HUDEP-2 (cell line): ENCODE measurements around the gene ADGRV1.
"Not testable (repeated sequence)": the region's sequence is repeated elsewhere in the genome, so short reads cannot be mapped to it uniquely, and the experiment has no call there.

Source experiments
- DNase-seq, 76 experiments: peaks; one replicate each; lab custom pipeline; 2025; ENCODE audit not compliant: unreplicated experiment in 76 of 76; lab: John Stamatoyannopoulos, UW

ADGRV1 gene

DNA sequence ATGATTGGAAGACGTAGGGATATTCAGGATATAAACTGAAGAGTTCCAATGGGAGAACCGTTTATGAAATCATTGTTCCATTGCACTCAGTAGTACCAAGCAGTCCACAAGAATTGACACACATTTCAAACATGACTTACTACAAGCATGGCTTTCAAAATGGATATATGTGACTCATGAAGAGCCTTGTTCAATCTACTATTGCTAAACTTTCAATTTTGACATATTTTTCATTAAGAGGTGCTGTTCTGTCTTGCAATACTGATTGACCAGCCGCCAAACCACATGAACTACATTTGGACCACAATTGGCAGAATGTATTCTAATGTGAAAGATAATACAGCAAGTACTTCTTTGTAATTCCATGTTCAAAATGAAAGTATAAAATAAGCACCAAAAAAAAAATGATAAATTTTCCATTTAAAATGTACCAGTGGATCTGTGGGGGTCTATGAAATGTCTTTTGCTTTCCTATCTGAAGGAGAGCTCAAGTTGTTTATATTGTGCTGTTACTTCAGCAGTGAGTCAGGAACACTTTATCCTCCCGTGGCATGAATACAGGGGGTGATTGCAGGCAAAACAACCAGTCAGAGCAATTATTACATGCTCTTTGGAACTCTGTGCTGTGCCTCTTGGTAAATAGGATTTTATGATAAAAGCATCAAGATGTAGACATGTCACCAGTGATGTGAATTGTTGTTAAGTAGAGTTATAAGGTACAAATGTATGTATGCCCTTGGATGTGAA is 458.5 kb downstream of the ADGRV1 start:
- no peak for DNase-seq

DNA sequence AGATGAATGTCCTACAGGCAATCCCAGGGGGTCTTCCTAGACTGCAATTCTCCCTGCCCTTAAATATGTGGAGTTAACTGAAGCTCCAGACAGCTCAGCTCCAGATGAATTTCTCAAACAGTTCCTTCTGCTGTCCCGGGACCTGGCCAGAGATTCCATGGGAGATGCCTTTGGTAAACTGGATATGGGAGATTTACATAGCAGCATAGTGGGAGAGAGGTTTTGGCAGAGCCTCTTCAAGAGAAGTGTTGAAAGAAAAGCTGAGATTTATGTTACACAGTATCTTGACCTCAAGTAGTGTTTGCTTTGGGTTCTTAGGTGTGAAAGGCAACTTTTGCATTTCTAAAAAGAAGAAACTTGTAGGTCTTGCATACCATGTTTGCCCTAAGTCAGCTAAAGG is 459.6 kb downstream of the ADGRV1 start:
- DNase-seq, result no peak

DNA sequence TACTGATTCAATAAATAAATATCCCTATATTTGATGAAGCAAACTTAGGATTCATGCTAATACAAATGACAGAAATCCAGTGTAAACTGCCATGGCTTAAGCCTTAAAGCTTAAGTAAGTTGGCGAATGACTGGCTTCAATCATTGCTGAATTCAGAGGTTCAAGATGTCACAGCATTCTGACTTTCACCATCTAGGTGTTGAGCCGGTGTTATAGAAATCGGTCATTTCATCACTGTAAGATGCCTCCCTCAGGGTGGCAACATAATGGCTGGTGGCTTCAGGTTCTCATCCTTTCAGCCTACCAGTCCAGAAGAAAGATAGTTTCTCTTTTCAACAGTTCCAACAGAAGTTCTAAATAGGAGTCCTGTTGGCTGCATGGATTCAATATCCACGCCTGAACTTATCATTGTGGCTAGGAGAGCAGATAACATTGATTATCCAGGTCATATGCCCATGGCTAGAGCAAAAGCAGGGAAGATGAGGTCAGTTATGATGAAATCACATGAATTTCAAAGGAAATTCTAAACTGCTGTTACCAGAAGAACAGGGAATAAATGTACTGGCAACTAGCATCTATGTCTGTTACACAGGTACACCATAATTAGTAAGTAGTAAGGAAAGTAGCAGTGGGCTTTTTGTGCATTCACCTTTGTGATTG is 460.2 kb downstream of the ADGRV1 start:
- DNase-seq, result no peak

DNA sequence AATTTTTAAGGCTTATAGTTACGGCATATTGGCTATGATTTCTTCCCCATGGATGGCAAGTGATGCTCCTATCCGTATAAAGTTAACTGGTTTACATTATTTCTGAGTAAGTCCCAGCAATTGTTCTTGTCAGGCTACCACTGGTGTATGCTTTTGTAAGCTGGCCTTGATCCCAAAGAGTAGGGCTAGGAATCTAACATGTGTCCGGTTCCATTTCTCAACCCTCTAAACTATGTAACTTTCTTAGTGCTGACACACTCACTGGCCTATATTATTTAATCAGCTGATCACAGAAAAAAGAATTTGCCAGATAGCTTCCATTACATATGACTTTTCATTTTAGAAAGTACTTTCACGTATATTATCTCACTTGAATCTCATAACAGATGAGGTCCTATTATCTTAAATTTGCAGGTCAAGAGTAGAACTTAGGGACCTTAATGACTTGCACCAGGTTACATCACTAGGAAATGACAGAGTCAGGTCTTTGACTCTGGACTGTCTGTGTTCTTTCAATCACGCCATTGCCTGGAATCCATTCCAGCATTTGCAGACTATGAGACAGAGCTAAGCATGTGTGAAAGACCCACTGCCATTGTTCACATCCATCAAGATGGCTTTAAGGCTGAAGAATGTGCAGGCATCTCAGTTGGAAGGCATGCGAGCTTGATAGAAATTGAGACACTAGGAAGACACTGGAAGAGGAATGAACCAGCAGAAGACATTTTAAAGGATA is 461.6 kb downstream of the ADGRV1 start:
- no peak for DNase-seq

DNA sequence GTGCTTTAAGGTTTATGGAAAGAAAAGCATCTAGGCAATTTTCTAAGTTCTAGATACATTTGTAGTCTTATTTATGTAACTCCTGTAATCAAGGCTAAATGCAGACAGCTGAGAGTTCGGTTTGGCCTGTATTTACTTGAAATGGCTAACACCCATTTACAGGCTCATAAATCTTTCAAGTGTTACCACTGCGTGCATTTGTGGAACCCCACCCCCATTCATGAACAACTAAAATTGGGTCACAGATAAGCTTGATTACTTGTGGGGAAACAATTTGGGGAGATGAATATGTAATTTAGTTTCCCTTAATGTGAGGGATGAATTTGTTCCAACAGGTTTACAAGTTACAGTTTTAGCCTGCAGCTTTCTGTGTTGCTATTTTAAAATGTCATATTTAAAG is 463.9 kb downstream of the ADGRV1 start:
- DNase-seq, result no peak

DNA sequence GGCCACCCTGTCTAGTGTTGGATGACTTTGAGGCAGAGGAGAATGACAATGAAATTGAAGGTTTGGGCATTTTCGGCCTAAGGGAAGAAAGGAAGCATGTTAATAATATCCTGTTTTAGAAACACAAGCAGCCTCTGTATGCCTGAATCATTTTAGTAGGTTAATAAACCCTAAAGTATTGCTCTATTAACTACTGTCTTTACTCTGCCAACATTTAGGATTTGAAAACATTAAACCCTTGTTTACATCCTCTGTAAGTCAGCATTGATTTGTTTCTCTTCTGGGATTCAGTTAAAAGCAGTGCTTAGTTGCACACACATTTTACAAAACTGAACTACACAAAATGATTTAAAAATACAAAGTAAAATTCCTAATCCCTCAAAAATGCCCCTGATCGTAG is 465.6 kb downstream of the ADGRV1 start:
- DNase-seq, result no peak

DNA sequence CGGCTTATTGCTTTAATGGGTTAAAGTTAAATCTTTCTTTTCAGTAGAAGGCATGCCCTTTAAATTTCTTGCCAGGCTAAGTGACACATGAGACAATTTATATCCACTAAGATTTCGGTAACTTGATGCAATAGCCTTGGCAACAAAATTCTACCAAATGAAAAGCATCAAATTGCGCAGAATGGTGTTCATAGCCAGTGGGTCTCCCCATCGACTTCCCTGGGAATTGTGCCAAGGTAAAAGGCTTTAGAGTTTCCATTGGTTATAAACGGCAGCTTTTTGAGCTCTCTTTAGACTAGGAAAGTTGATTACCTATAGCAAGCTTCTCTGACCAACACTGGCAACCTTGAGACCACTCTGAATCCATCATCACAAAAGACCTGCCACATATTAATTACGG is 466.1 kb downstream of the ADGRV1 start:
- no peak for DNase-seq

DNA sequence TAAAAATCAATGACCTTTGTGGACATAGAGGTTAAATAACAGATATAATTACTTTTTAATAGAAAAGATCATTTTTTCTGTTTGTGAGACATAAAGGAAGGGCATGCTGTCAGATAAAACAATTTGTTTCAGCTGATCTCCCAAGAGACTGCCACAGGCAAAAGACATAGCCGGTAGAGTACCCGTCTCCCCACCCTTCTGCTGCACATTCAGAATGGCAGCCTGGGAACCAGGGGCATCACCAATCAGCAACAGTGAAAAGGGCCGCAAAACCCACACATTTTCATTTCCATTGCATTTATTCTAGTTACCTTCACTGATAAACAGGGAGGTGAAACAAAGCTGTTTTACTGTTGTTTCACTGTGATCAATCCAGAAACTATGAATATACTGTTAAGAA is 466.9 kb downstream of the ADGRV1 start:
- no peak for DNase-seq

DNA sequence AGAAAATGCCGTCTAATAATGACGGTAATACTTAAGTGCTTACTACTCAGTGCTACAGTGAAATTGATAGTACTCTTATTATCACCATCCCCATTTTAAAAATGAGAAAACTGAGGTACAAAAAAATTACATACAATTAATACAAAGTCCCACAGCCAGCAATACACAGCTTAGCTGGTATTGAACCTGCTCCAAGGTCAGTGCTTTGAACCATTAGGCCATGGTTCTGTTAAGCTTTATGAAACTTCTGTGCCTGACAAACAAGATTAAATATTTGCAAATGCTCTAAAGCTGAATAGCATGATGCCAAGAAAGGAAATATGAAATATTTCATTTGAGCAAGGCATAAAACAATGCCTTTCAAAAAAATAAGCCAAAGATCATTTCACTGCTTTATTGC is 467.4 kb downstream of the ADGRV1 start:
- no peak for DNase-seq

DNA sequence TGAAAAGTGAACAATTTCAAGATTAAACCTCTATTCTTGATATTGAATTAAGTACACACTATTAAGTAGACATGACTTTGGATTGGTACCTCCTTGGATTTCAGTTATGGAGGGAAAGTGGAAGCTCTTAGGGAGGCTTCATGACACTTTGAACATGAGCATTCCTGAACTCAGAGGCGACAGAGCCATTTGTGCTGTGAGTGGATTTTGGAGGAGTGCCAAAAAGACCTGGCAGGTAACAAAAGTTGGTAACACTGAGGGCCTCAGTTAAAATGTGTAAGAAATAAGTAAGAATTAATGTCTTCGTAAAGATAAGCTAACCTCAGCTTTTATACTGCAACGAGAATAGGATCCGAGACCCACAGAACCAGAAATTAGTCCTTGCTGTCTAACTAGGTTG is 467.9 kb downstream of the ADGRV1 start:
- no peak for DNase-seq

DNA sequence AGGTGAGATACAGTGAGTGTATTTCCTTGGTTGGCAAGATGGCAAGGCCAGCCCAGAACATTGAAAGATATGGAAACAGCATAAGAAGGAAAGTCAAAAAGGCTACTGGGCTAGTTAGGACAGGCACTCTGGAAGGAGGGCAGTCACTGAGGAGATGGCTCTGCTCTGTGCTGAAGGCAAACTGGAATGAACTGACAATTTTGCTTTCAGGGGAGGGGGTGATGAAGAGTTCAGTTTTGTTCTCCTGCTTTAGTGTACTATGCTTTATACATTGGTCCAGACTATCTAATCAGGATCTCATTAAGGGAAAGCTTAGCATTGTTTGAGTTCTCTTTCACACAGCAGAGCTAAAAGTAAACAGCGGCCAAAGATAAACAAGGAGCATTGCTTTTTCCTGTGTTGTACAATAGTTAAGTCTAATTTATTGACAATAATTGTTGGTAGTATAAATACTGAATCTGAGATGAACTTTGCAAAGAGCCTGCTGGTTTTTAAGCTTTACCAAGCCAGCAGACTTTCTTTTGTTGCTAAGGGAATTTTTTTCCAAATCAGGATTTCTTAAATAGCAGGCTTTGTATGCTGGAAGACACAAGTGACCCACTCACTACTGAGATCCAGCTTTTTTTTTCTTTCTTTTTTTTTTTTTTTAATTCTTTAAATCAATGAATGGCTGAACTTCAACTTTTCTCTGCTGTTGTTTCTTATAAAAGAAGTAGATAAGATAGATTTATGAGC is 469.0 kb downstream of the ADGRV1 start:
- DNase-seq, result no peak

DNA sequence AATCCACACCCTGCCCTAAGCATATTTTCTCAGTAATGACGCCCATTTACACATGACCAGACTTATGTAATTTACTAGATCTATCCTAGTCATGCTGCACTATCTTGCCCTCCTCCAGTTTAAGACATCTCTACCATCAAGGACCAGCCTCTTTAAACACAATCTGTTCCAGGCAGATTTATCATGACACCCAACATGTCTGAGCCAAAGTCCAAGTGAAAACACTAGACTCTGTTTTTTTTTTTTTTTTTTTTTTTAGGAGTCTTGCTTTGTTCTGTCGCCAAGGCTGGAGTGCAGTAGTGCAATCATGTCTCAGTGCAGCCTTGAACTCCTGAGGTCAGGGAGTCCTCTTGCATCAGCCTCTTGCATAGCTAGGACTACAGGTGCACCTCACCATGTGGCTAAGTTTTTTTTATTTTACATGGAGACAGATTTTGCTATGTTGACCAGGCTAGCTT is 469.9 kb downstream of the ADGRV1 start:
- no peak for DNase-seq

DNA sequence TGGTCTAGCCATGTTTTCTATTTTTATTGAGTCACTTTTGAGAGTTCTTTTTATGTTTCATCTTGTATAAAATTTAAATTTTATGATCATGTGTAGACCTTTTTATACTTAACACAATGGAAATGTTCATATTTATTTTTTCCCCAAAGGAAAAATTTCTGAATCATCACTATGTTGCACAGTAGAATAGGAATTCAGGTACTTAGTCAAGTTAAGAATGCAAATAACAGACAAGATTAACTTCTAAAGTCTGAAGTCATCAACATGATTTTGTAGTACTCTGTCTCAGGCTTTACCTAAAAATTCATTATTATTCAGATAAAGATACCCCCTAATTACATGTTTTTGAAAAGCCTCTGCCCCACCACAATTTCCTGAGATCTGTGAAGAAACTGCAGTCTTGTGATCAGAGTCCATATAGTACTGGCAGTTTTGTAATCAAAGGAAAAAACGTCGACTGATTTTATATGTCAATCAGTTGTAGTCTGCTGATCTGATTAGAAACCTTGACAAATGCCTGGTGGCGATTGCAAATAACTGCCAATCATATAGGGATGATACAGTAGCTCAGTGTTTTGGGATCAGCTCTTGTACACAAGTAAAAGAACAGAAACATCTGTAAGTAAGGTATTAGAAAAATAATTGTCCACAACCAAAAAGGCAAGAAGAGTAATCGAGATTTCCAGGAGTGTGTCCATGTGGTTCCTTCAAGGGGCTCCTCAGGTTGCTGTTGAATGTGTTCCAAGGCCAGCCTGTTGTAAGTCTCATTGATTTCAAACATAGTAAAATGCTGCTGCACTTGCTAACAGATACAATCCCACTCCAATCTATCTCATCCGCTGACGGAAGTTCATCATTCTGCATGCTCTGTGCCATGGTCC is 472.2 kb downstream of the ADGRV1 start:
- no peak for DNase-seq

DNA sequence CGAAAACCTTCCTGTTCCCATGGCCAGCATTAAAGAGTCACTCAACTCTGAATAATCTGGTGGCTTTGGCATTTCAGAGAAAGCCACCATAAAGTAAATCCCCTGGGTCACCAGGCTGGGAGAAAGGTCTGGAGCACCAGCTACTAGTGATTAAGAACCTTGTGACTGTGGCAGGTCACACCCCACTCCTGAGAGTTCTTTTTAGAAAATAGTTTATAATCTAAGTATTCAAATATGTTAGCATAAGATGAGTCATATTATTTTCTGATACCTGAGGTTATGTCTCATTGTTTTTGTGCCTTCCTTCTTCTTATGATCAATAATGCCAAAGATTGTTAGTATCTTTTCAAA is 472.8 kb downstream of the ADGRV1 start:
- DNase-seq, result no peak

DNA sequence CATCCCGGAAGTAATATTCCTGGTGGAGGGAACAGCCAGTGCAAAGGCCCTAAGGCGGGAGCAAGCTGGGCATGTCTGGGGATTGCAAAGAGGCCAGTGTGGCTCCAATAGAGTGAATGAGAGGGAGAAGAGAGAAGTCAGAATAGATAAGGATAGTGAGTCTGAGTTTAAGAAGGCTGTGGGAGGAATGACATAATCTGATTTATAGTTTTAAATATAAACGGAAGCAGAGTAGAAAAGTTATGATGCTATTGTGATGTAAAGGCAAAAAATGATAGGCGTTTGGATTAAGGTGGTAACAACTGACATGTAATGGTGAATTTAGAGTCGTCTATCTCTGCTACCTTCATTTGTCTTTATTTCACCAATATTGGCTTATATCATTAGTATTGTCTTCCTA is 473.5 kb downstream of the ADGRV1 start:
- DNase-seq, result no peak

DNA sequence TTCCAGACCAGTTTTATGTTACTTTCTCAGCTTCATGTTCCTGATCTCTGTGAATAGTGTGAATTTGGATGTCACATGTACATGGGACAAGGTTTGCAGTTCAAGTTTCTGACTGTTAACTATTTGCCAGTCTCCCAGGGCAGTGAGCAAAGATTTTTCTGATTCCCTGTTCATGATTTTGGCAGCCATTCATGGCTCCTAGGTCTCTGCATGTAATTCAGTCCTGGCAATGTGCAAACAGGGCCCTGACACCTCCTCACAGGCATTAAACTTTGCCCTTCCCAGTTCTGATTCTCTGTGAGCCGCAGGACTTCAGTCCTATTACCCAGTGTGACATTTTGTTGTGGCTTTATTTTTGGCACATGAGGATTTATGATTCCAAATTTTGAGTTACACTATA is 474.8 kb downstream of the ADGRV1 start:
- no peak for DNase-seq

DNA sequence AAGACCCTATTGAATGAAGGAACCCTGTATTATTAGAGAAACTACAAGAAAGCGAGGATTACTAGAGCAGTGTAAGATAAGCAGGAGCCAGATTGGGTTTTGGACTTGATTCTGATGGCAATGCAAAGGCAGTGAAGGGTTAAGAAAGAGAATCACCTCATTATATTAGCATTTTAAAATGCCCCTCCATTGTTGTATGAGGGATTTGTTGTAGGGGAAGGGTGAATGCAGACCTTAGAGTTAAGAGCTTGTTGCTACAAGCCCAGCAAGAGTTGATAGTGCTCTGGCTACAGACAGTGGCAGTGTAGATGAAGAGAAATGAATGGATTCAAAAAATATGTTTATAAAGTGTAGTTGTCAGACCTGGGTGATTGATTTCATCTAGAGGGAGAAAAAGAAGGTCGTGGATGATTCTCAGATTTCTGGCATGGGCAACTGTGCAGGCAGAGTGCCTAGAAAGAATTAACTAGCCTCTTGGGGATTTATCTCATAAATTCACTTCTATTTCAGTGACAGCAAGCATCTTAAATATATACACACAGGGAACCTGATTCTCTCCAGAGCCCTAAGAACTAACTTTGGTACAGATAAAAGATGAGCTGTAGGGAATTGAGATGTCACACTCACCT is 479.7 kb downstream of the ADGRV1 start:
- no peak for DNase-seq

DNA sequence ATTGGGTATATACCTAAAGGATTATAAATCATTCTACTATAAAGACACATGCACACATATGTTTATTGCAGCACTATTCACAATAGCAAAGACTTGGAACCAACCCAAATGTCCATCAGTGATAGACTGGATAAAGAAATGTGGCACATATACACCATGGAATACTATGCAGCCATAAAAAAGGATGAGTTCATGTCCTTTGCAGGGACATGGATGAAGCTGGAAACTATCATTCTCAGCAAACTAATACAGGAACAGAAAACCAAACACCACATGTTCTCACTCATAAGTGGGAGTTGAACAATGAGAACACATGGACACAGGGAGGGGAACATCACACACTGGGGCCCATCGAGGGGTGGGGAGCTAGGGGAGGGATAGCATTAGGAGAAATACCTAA is 482.5 kb downstream of the ADGRV1 start:
- not testable (repeated sequence) for DNase-seq

DNA sequence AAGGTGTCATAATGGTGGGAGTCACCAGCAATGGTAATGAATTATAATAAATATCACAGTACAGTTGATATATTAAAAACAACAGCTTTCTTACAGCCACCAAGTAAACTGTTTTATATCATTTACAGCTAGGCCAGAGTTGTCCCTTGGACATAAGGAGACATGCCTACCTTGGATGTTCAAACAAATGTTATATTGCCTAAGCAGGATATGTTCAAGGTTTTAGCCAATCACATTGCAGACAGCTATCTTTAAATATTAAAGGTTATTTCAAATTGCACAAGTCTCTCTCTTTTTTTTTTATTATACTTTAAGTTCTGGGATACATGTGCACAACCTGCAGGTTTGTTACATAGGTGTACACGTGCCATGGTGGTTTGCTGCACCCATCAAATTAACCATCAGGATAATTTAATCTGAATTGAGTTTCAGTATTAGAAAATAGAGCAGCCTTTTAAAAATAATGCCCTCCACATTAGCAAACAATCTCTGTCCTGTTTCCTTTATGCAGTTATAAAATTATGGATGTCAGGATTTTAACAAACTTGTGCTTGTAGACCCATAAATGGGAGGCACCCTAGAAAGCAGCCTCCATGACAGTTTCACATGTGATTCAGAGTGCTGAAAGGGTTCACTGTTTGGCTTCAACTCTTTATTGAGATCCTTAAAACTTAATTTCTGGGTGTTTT is 483.8 kb downstream of the ADGRV1 start:
- no peak for DNase-seq
